ENCODE data around the gene RNF10. TPM values are rescaled to one million over a fixed set of nuclear protein-coding genes. Genes with fewer than 3 reads are reported as not detected.

Gene RNF10
- total RNA-seq, 4 donors from 2014 or later: 201 to 306 (median 264) TPM

Small RNA genes lying within 50 kb of the gene (small RNA-seq; reads per million reads assigned to genes)
- not detected for gene RF00019

Other genes with a start within 250 kb of the RNF10 start
- gene RNU4-2, start 242.5 kb upstream of the RNF10 start, total RNA-seq: under 1 TPM; under 0.01 TPM
- under 1 TPM in 3 of 4 donors, not detected in 1; under 0.01 TPM for gene RNU4-1, start 241.1 kb upstream of the RNF10 start, total RNA-seq
- 1 to 10 TPM in 3 of 4 donors, under 1 TPM in 1; 0.87 to 5.7 (median 1.9) TPM for gene SIRT4, start 232.0 kb upstream of the RNF10 start, total RNA-seq
- gene PLA2G1B, start 206.6 kb upstream of the RNF10 start, total RNA-seq: 10 to 100 TPM in 1 of 4 donors, not detected in 3; 11.4 TPM
- gene MSI1, start 165.2 kb upstream of the RNF10 start, total RNA-seq: 1 to 10 TPM in 1 of 4 donors, under 1 TPM in 2, not detected in 1; 0.22 to 1.2 (median 0.59) TPM
- 100 to 1,000 TPM; 458 to 661 (median 570) TPM for gene COX6A1, start 96.2 kb upstream of the RNF10 start, total RNA-seq
- 10 to 100 TPM in 1 of 4 donors, 1 to 10 TPM in 3; 2.4 to 17.0 (median 7.0) TPM for gene TRIAP1, start 88.0 kb upstream of the RNF10 start, total RNA-seq
- 10 to 100 TPM; 21.0 to 37.3 (median 29.2) TPM for gene GATC, start 87.9 kb upstream of the RNF10 start, total RNA-seq
- gene SRSF9, start 64.6 kb upstream of the RNF10 start, total RNA-seq: 10 to 100 TPM; 66.6 to 90.6 (median 77.1) TPM
- 100 to 1,000 TPM; 175 to 306 (median 258) TPM for gene DYNLL1, start 38.2 kb upstream of the RNF10 start, total RNA-seq
- gene COQ5, start 5.2 kb upstream of the RNF10 start, total RNA-seq: 10 to 100 TPM; 21.6 to 23.7 (median 23.4) TPM
- 10 to 100 TPM; 32.6 to 57.6 (median 51.7) TPM for gene POP5, start 47.0 kb downstream of the RNF10 start, total RNA-seq
- gene CABP1, start 106.3 kb downstream of the RNF10 start, total RNA-seq: under 1 TPM in 2 of 4 donors, not detected in 2; 0.21 to 0.22 TPM
- 10 to 100 TPM; 42.6 to 67.8 (median 58.6) TPM for gene MLEC, start 152.8 kb downstream of the RNF10 start, total RNA-seq
- 10 to 100 TPM; 20.4 to 27.1 (median 22.1) TPM for gene UNC119B, start 176.1 kb downstream of the RNF10 start, total RNA-seq
- gene ACADS, start 191.5 kb downstream of the RNF10 start, total RNA-seq: 10 to 100 TPM; 24.7 to 53.4 (median 34.3) TPM